NCI-H524 (cell line): ENCODE measurements around the gene TMEM174.
"Not testable (repeated sequence)": the region's sequence is repeated elsewhere in the genome, so short reads cannot be mapped to it uniquely, and the experiment has no call there.

ENCODE experiments used
- DNase-seq, 2 experiments: peaks; one replicate each; lab custom pipeline; 2025; lab: John Stamatoyannopoulos, UW

TMEM174 gene

DNA sequence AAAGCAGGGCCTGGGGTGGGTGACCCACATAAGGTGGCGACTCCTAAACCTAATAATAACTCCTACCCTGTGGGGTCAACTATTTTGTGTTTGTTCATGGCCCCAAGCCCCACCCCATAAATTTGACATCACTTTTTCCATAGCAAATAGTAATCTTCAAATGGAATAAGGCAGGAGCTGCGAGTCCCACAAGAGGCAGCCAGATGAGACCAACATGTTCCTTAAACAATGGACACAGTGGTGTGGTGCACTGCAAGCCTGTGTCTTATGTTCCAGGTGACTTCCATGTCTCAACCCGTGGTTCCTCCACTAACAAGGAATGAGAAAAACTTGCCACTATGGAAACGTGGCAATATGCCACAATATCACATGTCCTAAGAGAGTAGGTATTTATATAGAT, 20.6 kb downstream of the TMEM174 start:
- no peak for DNase-seq

DNA sequence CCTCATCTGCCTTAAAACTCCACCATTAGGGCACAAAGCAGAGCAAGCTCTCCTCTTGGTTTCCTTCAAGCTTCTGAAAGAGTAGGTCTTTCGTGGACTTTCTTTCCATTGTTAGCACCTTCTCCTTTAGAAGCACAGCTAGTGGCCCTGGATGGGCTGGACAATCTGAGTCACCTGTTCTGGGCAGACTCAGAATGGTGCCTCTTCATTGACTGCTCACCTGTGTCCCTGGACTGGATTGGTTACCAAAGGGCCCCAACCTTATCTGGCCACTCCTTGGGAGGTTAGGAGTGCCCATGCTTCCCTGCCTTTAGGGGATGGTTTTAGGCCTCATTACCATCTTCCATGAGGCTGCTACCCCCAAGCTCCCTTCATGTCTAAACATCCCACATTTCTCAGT, 23.2 kb downstream of the TMEM174 start:
- no peak for DNase-seq

DNA sequence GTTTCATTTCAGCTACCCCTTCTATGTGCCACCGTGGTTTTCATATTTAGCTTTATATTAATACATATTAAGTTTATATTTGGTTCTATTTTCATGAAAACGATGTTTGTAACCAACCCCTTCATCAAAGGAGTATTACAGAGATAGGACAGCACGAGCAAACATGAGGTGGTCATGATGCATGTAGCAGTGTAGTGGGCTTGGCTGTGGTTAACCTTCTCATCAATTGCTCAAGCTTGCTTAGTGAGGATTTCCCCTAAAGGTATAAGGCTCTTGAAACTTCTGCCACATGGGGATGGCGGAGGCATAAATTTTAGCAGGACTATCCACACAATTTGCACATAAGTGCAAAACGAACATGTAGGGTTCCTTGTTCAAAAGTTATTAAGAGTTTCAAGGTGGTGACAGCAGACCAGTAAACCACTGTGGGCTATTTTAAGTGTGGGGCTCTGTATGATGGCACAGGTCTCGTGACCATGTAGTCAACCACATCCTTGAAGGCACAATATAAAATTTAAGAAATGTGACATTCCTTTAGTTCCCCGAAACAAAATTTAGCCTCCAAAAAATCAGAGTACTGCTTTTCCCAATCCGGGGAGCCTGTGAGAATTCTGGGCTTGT, 24.8 kb downstream of the TMEM174 start:
- DNase-seq = no peak

DNA sequence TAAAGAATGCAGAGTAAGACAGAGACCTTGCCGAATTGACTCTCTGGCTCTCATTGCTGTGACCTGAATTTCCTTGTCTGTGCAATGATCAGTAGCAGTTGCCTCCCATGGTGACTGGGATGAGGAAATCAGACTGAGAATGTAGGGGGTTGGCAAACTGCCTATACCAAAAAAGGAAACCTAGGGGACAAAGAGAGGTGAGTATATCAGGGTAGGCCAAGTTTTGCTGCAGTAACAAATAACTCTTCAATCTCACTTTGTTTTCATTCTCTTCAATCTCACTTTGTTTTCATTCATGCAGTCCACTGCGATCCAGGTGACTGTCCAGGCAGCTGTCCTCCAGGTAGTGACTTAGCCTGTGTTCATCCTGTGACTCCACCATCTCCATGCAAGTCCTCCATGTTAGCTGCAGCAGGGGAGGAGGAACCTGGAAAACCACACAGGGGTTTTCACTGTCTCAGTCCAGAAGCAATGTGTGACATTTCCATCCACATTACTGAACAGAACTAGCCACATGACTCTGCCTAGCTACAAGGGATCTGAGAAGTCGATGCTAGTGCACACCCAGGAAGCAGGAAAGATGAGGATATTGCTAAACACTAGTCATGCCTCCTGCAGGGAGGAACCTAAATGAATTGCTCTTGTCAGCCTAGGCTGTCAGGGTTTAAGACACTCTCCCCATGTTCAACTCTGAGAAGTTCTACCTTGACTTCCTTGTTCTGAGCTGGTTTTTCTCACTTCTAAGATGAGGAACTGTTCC, 26.0 kb downstream of the TMEM174 start:
- no peak for DNase-seq

DNA sequence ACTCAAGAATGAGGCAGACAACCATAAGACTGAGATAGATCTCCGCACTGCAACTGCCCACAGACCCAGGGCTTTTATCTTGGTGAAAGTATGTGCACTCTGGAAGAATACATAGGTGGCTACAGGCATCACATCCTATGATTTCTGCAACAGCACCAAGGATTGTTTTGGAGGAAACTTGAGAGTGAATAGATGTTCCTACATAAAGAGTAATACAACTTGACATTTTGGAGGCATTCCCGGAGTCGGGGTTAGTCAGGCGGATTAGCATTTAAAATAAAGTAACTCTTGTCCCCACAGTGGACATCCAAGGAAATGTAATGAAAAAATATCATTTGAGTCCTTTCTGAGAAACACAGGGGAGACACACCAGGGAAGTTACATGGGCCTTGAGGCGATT, 26.7 kb downstream of the TMEM174 start:
- no peak for DNase-seq

DNA sequence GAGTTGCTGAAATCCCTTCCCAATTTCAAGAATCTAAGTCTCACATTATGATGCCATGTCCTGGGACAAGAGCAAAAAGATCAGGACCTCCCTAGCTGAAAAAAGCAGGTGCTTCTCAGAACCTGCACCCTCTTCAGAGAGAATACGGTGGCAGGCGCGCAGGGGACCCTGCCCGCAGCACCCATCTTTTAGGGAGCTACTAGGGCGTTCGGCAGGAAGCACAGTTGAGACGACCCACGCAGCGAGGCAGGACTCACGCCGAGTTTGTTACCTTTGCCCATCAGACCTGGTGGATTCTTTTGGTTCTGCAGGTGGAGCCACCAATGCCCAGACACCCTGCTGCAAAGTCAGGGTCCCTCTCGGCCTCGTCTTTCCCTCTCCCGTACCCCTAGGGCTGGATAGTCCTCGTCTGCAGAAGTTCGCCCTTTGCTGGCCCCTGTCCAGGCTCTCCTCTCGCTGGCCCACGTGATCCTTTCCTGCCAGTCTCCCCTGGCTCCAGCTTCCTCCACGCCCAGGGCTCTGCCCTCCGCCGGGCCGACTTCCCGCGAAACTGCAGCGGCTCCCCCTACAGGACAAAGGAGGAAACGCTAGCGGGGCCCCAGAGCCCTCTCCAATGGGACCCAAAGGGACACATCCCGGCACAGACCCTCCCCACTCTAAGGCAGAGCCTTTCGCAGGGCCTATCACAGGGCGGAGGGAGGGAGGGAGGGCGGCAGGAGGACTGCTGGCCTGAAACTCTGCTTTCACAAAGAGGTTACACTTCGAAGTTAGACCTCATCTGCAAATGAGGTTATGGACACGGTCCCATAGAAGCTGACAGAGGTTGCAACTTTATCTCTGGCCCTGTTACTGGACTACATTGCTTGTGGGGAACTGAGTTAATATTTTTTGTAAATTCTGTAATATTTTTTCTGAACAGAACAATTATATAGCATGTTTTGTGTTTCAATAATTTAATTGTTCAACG, 28.8 kb downstream of the TMEM174 start:
- DNase-seq = peak; percentile 29 to 67

DNA sequence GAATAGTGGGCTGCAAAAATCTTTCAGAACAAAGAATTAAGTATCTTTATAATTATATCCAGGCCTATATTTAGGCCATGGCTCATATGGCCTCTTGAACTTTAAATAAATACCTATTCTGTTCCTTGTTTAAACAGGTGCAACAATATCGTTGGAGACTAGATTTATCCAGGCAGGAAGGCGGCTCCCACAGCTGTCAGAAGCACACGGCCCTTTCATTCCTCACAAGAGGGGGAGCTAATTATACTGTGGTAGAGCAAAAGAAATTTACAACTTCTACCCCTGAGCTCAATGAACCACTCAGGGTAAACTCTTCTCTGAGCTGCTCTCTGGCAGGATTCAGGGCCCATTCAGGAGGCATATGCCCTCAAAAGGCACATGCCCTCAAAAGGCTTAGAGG, 31.3 kb downstream of the TMEM174 start:
- peak; percentile 16 to 58 for DNase-seq

DNA sequence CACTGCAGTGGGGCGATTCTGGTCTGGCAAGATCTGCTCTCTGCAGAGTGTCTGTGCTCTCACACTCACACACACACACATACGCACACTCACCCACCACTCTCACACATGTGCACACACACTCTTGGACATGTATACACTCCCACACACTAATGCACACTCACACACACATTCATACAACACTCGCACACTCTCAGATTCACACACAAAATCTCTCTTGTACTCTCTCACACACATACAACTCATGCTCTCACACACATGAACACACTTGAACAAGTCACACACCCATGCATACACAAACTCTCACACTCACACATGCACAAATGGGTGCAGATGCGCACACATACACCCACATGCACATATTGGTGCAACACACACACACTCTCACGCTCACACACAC, 31.7 kb downstream of the TMEM174 start:
- DNase-seq = no peak

DNA sequence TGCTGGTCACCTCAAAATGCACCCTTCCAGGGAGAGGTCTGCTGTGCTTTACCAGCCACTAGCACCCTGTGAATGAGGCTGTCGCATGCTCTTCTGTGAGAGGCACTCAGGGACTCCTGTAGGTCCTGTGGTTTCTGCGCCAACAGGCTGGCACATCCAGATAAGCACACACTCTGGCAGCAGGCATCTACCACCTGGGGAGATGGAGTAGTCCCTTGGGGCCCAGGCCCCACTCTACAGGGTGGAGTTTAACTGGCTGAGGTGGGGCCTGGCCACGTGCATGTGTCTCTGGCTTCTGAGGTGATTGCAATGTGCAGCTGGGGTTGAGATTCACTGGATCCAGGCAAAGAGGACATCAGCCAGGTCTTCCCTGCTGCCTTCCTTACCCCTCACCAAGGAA, 32.3 kb downstream of the TMEM174 start:
- peak; percentile 43 to 82 for DNase-seq

DNA sequence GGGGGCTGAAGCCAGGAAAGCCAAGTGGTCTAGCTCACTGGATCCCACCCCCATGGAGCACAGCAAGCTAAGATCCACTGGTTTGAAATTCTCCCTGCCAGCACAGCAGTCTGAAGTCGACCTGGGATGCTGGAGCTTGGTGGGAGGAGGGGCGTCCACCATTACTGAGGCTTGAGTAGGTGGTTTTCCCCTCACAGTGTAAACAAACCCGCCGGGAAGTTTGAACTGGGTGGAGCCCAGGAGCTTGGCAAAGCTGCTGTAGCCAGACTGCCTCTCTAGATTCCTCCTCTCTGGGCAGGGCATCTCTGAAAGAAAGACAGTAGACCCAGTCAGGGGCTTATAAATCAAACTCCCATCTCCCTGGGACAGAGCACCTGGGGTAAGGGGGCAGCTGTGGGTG, 34.2 kb downstream of the TMEM174 start:
- not testable (repeated sequence) for DNase-seq

DNA sequence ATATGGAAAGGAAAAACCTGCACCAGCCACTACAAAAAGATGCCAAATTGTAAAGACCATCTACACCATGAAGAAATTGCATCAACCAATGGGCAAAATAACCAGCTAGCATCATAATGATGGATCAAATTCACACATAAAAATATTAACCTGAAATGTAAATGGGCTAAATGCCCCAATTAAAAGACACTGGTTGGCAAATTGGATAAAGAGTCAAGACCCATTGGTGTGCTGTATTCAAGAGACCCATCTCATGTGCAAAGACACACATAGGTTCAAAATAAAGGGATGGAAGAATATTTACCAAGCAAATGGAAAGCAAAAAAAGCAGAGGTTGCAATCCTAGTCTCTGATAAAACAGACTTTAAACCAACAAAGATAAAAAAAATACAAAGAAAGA, 36.1 kb downstream of the TMEM174 start:
- DNase-seq = not testable (repeated sequence)

DNA sequence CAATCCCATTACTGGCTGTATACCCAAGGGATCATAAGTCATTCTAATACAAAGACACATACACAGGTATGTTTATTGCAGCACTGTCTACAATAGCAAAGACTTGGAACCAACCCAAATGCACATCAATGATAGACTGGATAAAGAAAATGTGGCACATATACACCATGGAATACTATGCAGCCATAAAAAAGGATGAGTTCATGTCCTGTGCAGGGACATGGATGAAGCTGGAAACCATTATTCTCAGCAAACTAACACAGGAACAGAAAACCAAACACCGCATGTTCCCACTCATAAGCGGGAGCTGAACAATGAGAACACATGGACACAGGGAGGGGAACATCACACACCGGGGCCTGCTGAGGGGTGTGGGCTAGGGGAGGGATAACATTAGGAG, 39.7 kb downstream of the TMEM174 start:
- not testable (repeated sequence) for DNase-seq

DNA sequence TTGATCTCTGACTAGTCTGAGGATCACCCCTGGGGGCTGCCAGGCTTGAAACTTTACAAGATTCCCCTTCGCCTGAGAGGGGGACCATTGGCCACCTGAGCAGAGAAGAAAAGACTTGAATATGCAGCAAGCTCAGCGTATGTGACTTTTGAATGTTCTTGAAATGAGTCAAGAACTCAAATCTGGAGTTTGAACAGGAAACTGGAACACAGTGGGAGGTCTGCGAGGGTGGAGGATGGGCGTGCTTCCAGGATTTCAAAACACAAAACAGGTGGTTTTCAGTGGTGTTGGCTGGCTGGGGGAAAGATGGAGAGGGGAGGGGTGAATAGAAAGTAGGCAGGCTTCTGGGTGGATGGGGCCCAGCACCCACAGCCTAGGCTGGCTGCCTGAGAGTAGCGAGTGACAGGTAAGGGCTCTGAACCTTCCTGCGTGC, 40.6 kb downstream of the TMEM174 start:
- no peak for DNase-seq

DNA sequence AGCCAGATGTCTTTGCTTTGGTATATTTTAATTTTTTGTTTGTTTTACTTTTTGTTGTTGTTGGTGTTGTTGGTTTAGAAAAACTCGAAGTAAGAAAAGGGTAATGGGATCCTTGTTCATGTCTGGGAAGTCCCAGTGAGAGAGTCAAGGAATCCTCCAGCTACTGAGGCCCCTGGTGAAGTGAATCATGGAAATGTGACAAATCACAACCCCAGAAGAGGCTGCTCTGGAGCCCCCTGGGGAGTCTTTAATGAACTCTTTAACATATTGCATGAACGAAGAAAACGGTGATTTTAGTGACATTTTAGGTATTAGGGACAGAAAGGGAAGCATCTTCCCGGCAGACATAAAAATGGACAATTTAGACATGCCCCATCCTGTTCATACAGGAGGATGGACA, 41.3 kb downstream of the TMEM174 start:
- DNase-seq = no peak

DNA sequence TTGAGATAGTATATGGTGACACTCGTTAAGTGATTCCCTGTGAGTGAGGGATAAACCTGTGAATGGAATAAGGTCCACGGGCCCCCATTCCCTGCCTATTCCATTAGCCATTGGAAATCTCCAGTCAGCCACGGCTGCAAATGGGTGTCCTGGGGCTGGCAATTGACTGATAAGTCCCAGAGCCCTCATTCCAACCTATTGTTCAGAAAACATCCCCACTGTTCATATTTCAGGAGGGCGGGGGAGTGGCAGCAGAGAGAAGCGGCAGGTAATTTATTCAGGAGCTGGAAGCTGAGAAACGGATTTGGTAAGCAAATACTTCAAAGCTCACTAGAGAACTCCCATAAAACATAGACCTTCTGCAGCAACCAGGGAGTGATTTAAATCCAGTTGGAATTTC, 42.0 kb downstream of the TMEM174 start:
- DNase-seq = peak in 1 of 2 experiments; percentile 34

DNA sequence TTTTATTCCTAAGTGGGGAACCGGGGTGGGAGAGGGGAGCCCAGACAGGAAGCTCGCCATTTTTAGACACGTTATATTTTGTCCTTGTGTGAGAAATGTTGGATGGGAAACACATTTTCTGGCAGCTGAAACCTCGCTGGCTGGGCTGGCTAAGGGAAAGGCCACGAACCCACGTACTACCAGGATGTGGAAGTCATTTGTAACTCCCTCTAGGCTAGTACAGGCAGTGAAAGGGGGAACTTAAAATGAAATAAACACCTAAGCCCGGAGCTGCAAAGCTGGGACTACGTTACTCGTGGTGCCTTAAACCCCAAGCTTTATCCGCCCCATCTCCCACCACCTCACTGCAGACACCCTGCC, 42.5 kb downstream of the TMEM174 start:
- no peak for DNase-seq

DNA sequence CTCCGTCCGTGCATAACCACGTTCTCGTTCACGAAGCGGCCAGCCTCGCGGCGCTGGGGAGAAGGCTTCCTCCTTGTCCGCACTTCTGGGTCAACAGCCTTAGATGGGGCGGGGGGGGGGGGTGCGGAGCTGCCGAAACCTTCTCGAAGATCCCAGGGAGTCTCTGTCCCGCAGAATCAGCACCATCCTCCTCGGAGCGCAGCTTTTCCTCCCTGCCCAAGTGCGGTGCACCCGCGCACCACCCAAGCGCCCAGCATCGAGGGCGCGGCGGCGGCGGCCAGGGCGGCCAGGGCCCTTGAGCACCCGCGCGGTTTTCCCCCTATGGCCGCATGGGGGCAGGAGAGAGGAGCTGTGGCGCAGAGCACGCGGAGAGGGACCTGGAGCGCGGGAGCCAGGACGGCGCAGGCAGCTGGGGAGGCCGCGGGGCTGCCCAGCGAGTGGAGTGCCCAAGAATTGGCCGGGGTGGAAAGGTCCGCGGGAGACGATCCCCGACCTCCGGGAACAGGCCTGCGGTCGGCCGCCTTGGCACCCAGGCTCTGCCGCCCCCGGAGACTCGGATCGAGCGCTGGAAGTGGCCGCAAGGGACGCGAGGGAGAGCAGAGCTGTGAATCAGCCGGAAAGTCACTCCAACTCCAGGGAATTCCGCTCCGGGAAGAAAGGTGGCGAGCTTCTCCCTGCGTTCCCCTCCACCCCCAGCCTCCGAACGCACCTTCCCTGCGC, 43.1 kb downstream of the TMEM174 start:
- DNase-seq = peak; percentile 85 to 86

DNA sequence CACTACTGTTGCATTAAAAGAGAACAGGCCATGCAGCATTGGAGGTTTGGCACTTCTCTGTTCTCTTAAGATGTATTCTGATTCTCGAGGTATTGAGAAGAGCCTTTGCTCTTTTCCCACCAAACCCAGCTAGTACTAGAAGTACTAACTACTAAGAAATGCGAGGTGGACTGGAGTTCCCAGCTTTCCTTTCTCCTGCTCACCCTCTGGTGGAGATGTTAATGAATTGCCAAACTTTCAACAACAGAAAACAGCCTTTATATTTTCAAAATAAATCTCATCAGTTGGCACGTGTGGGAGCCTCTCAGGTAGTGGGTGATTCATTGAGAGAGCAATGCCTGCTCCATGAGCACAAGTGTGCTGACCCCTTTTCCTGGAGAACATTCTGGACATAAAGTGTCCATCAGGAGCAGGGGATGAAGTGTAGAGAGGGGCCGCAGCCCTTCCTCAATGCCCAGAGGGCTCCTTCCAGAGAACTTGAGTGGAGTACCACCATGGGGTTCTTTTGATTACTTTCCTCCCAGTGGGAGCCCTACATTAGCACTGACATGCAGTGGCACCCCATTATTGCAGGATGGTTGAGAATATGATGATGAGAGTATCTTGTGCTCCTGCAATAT, 45.7 kb downstream of the TMEM174 start:
- DNase-seq = peak; percentile 21 to 54

DNA sequence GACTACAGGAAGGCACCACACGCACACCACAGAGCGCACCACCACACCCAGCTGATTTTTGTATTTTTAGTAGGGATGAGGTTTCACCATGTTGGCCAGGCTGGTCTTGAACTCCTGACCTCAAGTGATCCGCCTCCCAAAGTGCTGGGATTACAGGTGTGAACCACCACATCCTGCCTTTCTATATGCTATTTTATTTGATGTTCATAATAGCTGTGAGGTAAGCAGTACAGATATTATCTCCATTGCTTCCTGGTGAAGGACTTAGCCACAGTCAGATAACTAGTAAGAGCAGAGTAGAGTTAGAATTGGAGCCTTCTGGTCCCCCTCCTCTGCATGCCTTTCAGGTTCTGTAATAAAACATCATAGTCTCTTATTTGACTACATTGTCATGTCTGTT, 46.3 kb downstream of the TMEM174 start:
- DNase-seq = not testable (repeated sequence)

DNA sequence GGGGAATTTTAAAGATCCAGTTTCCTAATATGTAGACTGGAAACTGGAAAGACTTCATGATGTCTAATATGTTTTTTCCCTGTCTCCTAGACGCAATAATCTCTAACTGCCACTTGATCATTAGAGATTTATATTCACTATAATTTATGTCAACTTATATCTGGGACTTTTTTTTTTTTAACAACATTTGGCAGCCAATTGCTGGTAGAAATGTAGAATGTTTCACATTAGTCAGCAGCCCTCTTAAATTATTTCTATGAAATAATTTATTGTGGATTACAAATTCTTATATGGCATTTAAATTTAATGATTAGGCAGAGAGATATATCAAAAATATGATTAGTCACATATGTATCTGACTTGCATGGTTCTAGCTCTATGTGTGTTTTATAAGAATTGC, 48.2 kb downstream of the TMEM174 start:
- DNase-seq = no peak

DNA sequence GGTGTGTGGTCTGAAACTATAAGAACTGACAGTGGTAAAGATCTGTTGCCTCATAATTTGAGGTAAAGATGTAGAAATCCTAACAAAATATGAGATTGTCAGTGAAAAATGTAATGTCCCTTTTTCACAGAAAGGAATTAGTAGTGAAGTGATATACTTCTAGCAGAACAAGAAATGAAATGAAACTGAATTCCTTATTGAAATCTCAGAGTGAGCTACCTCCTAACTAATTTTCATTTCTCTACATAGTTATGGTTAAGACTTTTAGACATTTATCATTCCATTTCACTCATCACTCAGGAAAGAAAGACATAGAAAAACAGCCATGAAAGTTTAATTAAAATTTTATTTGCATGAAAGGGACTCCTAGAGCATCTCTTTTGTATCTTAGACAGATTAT, 48.7 kb downstream of the TMEM174 start:
- DNase-seq = no peak

DNA sequence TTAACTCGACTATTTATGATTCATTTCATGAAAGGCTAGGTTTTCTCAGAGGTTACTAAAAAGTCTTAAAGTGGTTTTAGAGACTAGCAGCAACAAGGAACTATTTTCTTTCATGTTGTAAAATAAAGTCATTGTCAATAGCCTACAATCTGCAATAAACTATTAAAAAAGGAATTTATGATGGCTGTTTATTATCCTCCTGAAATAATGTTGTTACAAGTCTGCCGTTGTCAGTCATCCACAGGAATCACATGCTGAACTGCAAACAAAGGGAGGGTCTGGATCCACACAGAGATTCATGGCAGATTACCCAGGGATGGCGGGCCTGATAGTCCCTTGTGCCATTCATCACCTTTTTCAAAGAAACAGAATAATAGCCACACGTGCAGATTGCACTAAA, 49.2 kb downstream of the TMEM174 start:
- no peak for DNase-seq
